ENCODE measurements around the gene GDPD5. TPM values are rescaled to one million over a fixed set of nuclear protein-coding genes. Genes with fewer than 3 reads are reported as not detected.

GDPD5 gene
- polyA plus RNA-seq, 2 of the 4 experiments (the other 2 are of a cell fraction) = 3.9 to 5.9 TPM

DNA sequence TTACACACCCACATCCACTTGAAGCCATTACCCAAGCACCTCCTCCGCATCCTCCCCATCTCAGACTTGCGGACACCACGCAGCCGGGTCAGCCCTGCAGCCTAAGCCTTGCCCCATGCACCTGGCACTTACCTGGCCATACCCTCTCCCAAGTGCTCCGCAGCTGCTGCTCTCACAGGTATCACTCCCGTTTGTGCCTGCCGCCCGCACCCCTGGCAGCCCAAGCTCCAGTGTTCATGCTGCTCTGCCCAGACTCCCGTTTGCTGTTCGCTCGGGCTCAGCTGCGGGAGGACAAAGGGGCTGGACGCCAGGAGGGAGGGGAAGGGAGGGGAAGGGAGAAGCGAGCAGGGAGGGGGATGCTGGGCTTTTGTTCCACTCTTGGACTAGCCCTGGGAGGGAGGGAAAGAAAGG, 92.8 kb downstream of the GDPD5 start, which contains the start of gene KLHL35:
Gene KLHL35 (minus strand): TSS at position 293 of the 411 bp plus-strand sequence. CDS start 2,574 bp downstream, outside the sequence.
- TF ChIP-seq HEYL (CRISPR knock-in tag; IDR thresholded peaks at IDR 0.05) (no peak), ESRRA (IDR thresholded peaks at IDR 0.05; ENCODE audit: borderline replicate concordance, low read length) (no peak)
- TF ChIP-seq, protein P1, sequence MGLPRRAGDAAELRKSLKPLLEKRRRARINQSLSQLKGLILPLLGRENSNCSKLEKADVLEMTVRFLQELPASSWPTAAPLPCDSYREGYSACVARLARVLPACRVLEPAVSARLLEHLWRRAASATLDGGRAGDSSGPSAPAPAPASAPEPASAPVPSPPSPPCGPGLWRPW (IDR thresholded peaks at IDR 0.05) = no peak
- FAIRE-seq (no peak), DNase-seq (ENCODE audit: low read depth in 1 of 2, low spot score in 1 of 2) (no peak), ATAC-seq (no peak)
- Histone ChIP-seq H3K4me3 (no peak within 1 kb of the TSS), H3K27ac (no peak within 1 kb of the TSS), H3K9me3 (peaks cover 6% of the 10 kb centered on the region; the same call in 2 of the 3 replicates), H3K4me1 (peaks cover 9% of the 10 kb centered on the region; the same call in 2 of the 3 replicates), H3K4me2 (no peak within 1 kb of the TSS)
- CTCF ChIA-PET = interaction anchor here (0.9 to 9.5 kb wide), 6 partner anchors 12 to 99 kb away, joined by 3 to 99 read pairs (median 4); no protein-coding TSS in a partner anchor
- 84% methylated on average over 12 of the region's 14 CpGs for WGBS (ENCODE audit: missing lambda C conversion rate)
- POLR2A ChIA-PET = no interaction called here

DNA sequence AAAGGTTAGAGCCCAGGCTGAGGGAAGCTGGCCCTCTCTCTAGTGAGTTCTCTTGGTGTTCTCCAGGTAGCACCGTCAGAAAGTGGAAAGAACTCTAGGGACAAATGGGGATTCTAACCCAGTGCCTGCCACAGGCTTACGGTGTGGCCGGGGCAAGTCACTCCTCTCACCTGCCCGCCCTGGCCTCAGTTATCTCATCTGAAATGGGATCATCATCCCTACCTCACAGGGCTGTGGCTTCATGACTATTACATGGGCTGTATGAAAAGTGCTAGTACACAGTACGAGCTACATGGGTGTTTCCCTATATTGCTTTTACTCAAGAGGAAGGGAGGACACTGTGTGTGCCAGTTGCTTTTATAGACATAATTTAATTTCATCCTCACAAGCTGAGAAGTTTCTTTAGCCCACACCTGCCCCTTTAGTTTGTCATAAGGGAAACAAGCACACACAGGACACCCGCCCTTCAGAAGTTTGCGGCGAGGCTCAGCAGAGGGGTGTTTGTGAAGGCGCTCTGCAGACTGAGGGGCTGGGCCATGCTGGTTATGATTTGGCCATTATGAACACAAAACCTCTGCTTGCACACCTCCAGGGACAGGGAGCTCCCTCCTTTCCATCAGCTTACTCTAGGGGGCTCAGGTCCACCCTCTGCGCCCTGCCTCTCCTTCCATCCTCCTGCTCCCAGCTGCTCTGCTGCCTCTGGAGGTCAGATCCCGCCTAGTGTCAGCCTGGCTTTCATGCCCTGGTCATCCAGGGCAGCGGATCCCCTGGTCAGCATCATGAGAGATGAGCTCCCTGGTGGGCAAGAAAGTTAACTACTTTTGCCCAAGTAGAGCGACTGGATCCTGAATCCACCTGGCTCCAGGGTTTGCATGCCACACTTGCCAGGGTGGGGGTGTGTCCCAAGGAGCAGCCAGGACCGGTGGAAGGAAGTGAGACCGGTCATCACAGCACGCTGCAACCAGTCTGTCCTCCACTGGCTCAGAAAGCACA, 93.9 kb downstream of the GDPD5 start:
- 73% methylated on average over 16 of the region's 16 CpGs for WGBS (ENCODE audit: missing lambda C conversion rate)
- ChIA-PET CTCF (interaction anchor here (0.6 to 9.5 kb wide), 12 partner anchors 9 to 466 kb away, joined by 3 to 99 read pairs (median 4); no protein-coding TSS in a partner anchor), POLR2A (no interaction called here)
- peak in 1 of 2 experiments; percentile 32 for DNase-seq (ENCODE audit: low read depth in 1 of 2, low spot score in 1 of 2)
- H3K4me2 ChIP-seq = no peak overlapping the region
- H3K27ac ChIP-seq = no peak overlapping the region
- H3K9me3 ChIP-seq = peaks cover 6% of the 10 kb centered on the region; the same call in 2 of the 3 replicates
- H3K4me1 ChIP-seq = peaks cover 8% of the 10 kb centered on the region; the same call in 1 of the 3 replicates
- ATAC-seq = peak; percentile 28 to 66; a peak in 4 of 6 replicates
- no peak for FAIRE-seq
- TF ChIP-seq NFE2L2 (conservative IDR thresholded peaks at IDR 0.05; ENCODE audit: low read length) = no peak
- no peak for TF ChIP-seq ZC3H11A (IDR thresholded peaks at IDR 0.05)
- TF ChIP-seq POLR2A (IDR thresholded peaks at IDR 0.05; ENCODE audit: low read length) = no peak
- TF ChIP-seq JUN (IDR thresholded peaks at IDR 0.05) = no peak
- no peak for TF ChIP-seq SREBF2 (IDR thresholded peaks at IDR 0.05)
- no peak for TF ChIP-seq HEYL (CRISPR knock-in tag; IDR thresholded peaks at IDR 0.05)
- TF ChIP-seq EP300 (IDR thresholded peaks at IDR 0.05) = no peak
- TF ChIP-seq BCL3 (IDR thresholded peaks at IDR 0.05) = no peak
- TF ChIP-seq RCOR1 (IDR thresholded peaks at IDR 0.05; ENCODE audit: low read depth, low read length) = no peak
- no peak for TF ChIP-seq EHF (CRISPR knock-in tag; IDR thresholded peaks at IDR 0.05)
- no peak for TF ChIP-seq HOXB5 (CRISPR knock-in tag; IDR thresholded peaks at IDR 0.05)
- no peak for TF ChIP-seq MAFK (IDR thresholded peaks at IDR 0.05; ENCODE audit: partially characterized antibody)
- no peak for TF ChIP-seq ZSCAN20 (CRISPR knock-in tag; IDR thresholded peaks at IDR 0.05)
- H3K4me3 ChIP-seq = no peak overlapping the region

- no peak for ATAC-seq
- ChIA-PET POLR2A (interaction anchor here (0.6 to 1.0 kb wide), 3 partner anchors 10 to 31 kb away, joined by 3 to 4 read pairs (median 3); no protein-coding TSS in a partner anchor), CTCF (interaction anchor here (0.8 to 16.5 kb wide), 9 partner anchors 8 to 128 kb away, joined by 3 to 231 read pairs (median 9); partner anchors contain the start of gene RPS3)
- Histone ChIP-seq H3K27ac (peak overlapping the region; percentile 65 to 93), H3K4me3 (peak overlapping the region; percentile 45), H3K9me3 (peaks cover 6% of the 10 kb centered on the region; the same call in 2 of the 3 replicates), H3K4me2 (peak overlapping the region; percentile 81), H3K4me1 (peaks cover 8% of the 10 kb centered on the region; the same call in 1 of the 3 replicates)
- FAIRE-seq = no peak
- WGBS (ENCODE audit: missing lambda C conversion rate) = 87% methylated on average over 32 of the region's 32 CpGs
- no peak for TF ChIP-seq CEBPB (IDR thresholded peaks at IDR 0.05)
- TF ChIP-seq, protein P2, sequence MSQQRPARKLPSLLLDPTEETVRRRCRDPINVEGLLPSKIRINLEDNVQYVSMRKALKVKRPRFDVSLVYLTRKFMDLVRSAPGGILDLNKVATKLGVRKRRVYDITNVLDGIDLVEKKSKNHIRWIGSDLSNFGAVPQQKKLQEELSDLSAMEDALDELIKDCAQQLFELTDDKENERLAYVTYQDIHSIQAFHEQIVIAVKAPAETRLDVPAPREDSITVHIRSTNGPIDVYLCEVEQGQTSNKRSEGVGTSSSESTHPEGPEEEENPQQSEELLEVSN (IDR thresholded peaks at IDR 0.05; ENCODE audit: borderline replicate concordance, low read depth) = no peak
- TF ChIP-seq CHD4 (IDR thresholded peaks at IDR 0.05; ENCODE audit: borderline replicate concordance) = no peak
- TF ChIP-seq NR3C1 (IDR thresholded peaks at IDR 0.05) = no peak
- TF ChIP-seq TP53 (CRISPR knock-in tag; IDR thresholded peaks at IDR 0.05) = no peak
- TF ChIP-seq, protein P3, sequence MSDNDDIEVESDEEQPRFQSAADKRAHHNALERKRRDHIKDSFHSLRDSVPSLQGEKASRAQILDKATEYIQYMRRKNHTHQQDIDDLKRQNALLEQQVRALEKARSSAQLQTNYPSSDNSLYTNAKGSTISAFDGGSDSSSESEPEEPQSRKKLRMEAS (IDR thresholded peaks at IDR 0.05) = no peak
- TF ChIP-seq CBX8 (IDR thresholded peaks at IDR 0.05) = no peak
- no peak for TF ChIP-seq ZSCAN20 (CRISPR knock-in tag; IDR thresholded peaks at IDR 0.05)
- TF ChIP-seq BHLHE40 (IDR thresholded peaks at IDR 0.05; ENCODE audit: low read depth, low read length) = no peak
- no peak for TF ChIP-seq HOXB5 (CRISPR knock-in tag; IDR thresholded peaks at IDR 0.05)
- no peak for DNase-seq (ENCODE audit: low read depth in 1 of 2, low spot score in 1 of 2)
Measured at GRCh38 chr11:75430714-75431532, 94.8 kb downstream of the GDPD5 start.
